H1 (cell line): ENCODE data around the gene ITGAV. TPM values are rescaled to one million over a fixed set of nuclear protein-coding genes. Genes with fewer than 3 reads are reported as not detected.
"Not testable (repeated sequence)": the region's sequence is repeated elsewhere in the genome, so short reads cannot be mapped to it uniquely, and the experiment has no call there.

Experiments used
- CTCF ChIA-PET: fragments of 300-600 bp; sonication (Branson Sonifier 250); formaldehyde crosslinking; loops from one replicate; lab custom pipeline; 2021; ENCODE audit not compliant: partially characterized antibody; lab: Charles Lee
- POLR2A ChIA-PET: fragments of 300-600 bp; sonication (Branson Sonifier 250); formaldehyde crosslinking; loops from one replicate; lab custom pipeline; 2021; ENCODE audit warnings: inconsistent platforms; ENCODE audit not compliant: partially characterized antibody; lab: Charles Lee
- DNase-seq, 2 experiments: peaks; one replicate each; pipeline versions ENCODE4 v3.0.0 to v3.0.0-alpha.2; 2010 to 2022; ENCODE audit warnings: low spot score in 2 of 2, low read depth in 1 of 2, mixed read lengths in 1 of 2
- FAIRE-seq: peaks from 2 replicates; lab custom pipeline; 2011; peaks lifted over from hg19 to GRCh38; lab: Jason Lieb, UNC
- H2AFZ ChIP-seq: 2 replicates; pipeline ENCODE4 v1.8.1; 2012; ENCODE audit warnings: low read length, inconsistent platforms
- H2AK5ac ChIP-seq: 2 replicates; pipeline ENCODE4 v1.6.1; 2013; ENCODE audit warnings: low read depth, low read length
- H2BK120ac ChIP-seq: replicated peaks from 2 replicates; pipeline ENCODE3; 2013; ENCODE audit warnings: low read depth, low read length, inconsistent platforms
- H2BK12ac ChIP-seq: 2 replicates; pipeline ENCODE4 v1.6.1; 2013; ENCODE audit warnings: low read depth, low read length
- H2BK15ac ChIP-seq: 2 replicates; pipeline ENCODE4 v1.6.1; 2013; ENCODE audit warnings: low read length
- H2BK20ac ChIP-seq: 2 replicates; pipeline ENCODE4 v1.6.1; 2013; ENCODE audit warnings: low read length
- H2BK5ac ChIP-seq: 2 replicates; pipeline ENCODE4 v1.6.1; 2013; ENCODE audit warnings: low read depth, low read length
- H3K14ac ChIP-seq: 2 replicates; pipeline ENCODE4 v1.6.1; 2013; ENCODE audit warnings: inconsistent platforms; ENCODE audit not compliant: insufficient read length
- H3K18ac ChIP-seq: 2 replicates; pipeline ENCODE4 v1.6.1; 2013; ENCODE audit warnings: low read length; ENCODE audit errors: extremely low read depth
- H3K23ac ChIP-seq: 2 replicates; pipeline ENCODE4 v1.6.1; 2013; ENCODE audit warnings: inconsistent platforms; ENCODE audit not compliant: insufficient read length
- H3K23me2 ChIP-seq: 2 replicates; pipeline ENCODE4 v1.6.1; 2013; ENCODE audit warnings: low read depth, low read length
- H3K27ac ChIP-seq: 2 replicates; pipeline ENCODE4 v1.6.1; 2011; ENCODE audit warnings: low read depth, low read length, inconsistent platforms
- H3K27me3 ChIP-seq, 4 experiments: replicated peaks in 1 of 4; 1 replicate in 1 of 4; 2 replicates in 3 of 4; pipeline versions ENCODE4 v1.6.1 to v1.8.1; 2011 to 2013; ENCODE audit warnings: low read length in 3 of 4, mild to moderate bottlenecking in 3 of 4, inconsistent platforms in 2 of 4, mixed read lengths in 2 of 4, moderate library complexity in 1 of 4; ENCODE audit not compliant: control insufficient read depth in 3 of 4, insufficient read depth in 3 of 4; ENCODE audit errors: extremely low read depth in 1 of 4
- H3K36me3 ChIP-seq, 4 experiments: 2 replicates each; pipeline versions ENCODE4 v1.6.1 to v1.8.1; 2011 to 2013; ENCODE audit warnings: mild to moderate bottlenecking in 4 of 4, low read length in 3 of 4, moderate library complexity in 2 of 4, control low read depth in 1 of 4, inconsistent platforms in 1 of 4; ENCODE audit not compliant: insufficient read depth in 4 of 4, control insufficient read depth in 2 of 4
- H3K4ac ChIP-seq: replicated peaks from 2 replicates; pipeline ENCODE3; 2013; ENCODE audit warnings: low read length, low read depth, mixed read lengths, inconsistent platforms; ENCODE audit not compliant: insufficient read length
- H3K4me1 ChIP-seq, 4 experiments: replicated peaks in 1 of 4; 1 replicate in 1 of 4; 2 replicates in 3 of 4; pipeline versions ENCODE4 v1.6.1 to v1.8.1; 2011 to 2013; ENCODE audit warnings: low read length in 3 of 4, inconsistent platforms in 2 of 4, mixed read lengths in 1 of 4; ENCODE audit not compliant: insufficient read depth in 4 of 4, control insufficient read depth in 3 of 4
- H3K4me2 ChIP-seq, 2 experiments: 2 replicates each; pipeline versions ENCODE4 v1.6.1 to v1.8.1; 2011 to 2013; ENCODE audit warnings: low read depth in 2 of 2, low read length in 2 of 2, control low read depth in 1 of 2, inconsistent platforms in 1 of 2, mild to moderate bottlenecking in 1 of 2; ENCODE audit not compliant: insufficient read depth in 1 of 2
- H3K4me3 ChIP-seq, 4 experiments: fragments of 200-600, 300-600 bp in 1 of 4; sonication (generic), shearing (Covaris generic), sonication (Bioruptor Twin) in 1 of 4; 2 replicates each; pipeline versions ENCODE4 v1.5.1 to v1.8.1; 2011 to 2016; ENCODE audit warnings: low read length in 4 of 4, low read depth in 3 of 4, control low read depth in 2 of 4, inconsistent platforms in 2 of 4, mild to moderate bottlenecking in 2 of 4, mixed read lengths in 1 of 4, moderate library complexity in 1 of 4; ENCODE audit not compliant: insufficient read depth in 2 of 4; ENCODE audit errors: extremely low read depth in 1 of 4
- H3K56ac ChIP-seq: replicated peaks from 2 replicates; pipeline ENCODE3; 2013; ENCODE audit warnings: low read depth, mild to moderate bottlenecking, mixed read lengths, low read length, inconsistent platforms; ENCODE audit not compliant: insufficient read length
- H3K79me1 ChIP-seq: 2 replicates; pipeline ENCODE4 v1.6.1; 2013; ENCODE audit warnings: low read depth, low read length, control low read depth
- H3K79me2 ChIP-seq, 2 experiments: 2 replicates each; pipeline versions ENCODE4 v1.6.1 to v1.8.1; 2012 to 2013; ENCODE audit warnings: low read length in 2 of 2, mild to moderate bottlenecking in 2 of 2, inconsistent platforms in 1 of 2; ENCODE audit not compliant: insufficient read depth in 2 of 2, control insufficient read depth in 1 of 2
- H3K9ac ChIP-seq, 4 experiments: replicated peaks in 1 of 4; 1 replicate in 1 of 4; 2 replicates in 3 of 4; pipeline versions ENCODE4 v1.6.1 to v1.8.1; 2011 to 2013; ENCODE audit warnings: low read depth in 3 of 4, low read length in 3 of 4, control low read depth in 2 of 4, mild to moderate bottlenecking in 2 of 4, moderate library complexity in 2 of 4, inconsistent platforms in 1 of 4; ENCODE audit errors: extremely low read depth in 1 of 4
- H3K9me3 ChIP-seq, 2 experiments: 2 replicates each; pipeline versions ENCODE4 v1.6.1 to v1.8.1; 2012 to 2013; ENCODE audit warnings: mild to moderate bottlenecking in 2 of 2, moderate library complexity in 2 of 2, control low read depth in 1 of 2, inconsistent platforms in 1 of 2, low read depth in 1 of 2, low read length in 1 of 2, mixed read lengths in 1 of 2; ENCODE audit not compliant: insufficient read depth in 2 of 2
- H4K20me1 ChIP-seq, 2 experiments: replicated peaks in 1 of 2; 2 replicates each; pipeline versions ENCODE3 to v1.8.1; 2011 to 2013; ENCODE audit warnings: inconsistent platforms in 2 of 2, low read length in 2 of 2, mild to moderate bottlenecking in 1 of 2; ENCODE audit not compliant: insufficient read depth in 2 of 2, control insufficient read depth in 1 of 2
- H4K5ac ChIP-seq: 2 replicates; pipeline ENCODE4 v1.6.1; 2013; ENCODE audit warnings: low read length, low read depth, mixed read lengths, inconsistent platforms; ENCODE audit not compliant: insufficient read length
- H4K8ac ChIP-seq: 2 replicates; pipeline ENCODE4 v1.8.0; 2013; ENCODE audit warnings: mild to moderate bottlenecking, moderate library complexity, low read length, inconsistent platforms; ENCODE audit not compliant: insufficient read depth; ENCODE audit errors: extremely low read depth
- H4K91ac ChIP-seq: replicated peaks from 2 replicates; pipeline ENCODE3; 2013; ENCODE audit warnings: low read length, mixed read lengths, inconsistent platforms; ENCODE audit not compliant: insufficient read length
- WGBS, 2 experiments: shearing (Covaris generic) in 1 of 2; methylation state at CpG; one replicate each; pipeline versions ENCODE4 v1.1.6 to v1.1.7; 2013 to 2015; ENCODE audit warnings: low lambda C conversion rate in 2 of 2, mixed read lengths in 2 of 2, inconsistent platforms in 1 of 2, low coverage in 1 of 2, missing lambda C conversion rate in 1 of 2; ENCODE audit not compliant: insufficient replicate concordance in 2 of 2, insufficient coverage in 1 of 2, insufficient read length in 1 of 2; ENCODE audit errors: extremely low coverage in 1 of 2, missing lambda C conversion rate in 1 of 2; 5-methylcytosine and 5-hydroxymethylcytosine counted together
- polyA plus RNA-seq, 7 experiments: library from polyadenylated mRNA; depleted of rRNA in 3 of 7; stranded (reverse) in 5 of 7; unstranded in 2 of 7; fragments of >200 nt in 5 of 7; fragments of 200-250 nt in 2 of 7; gene quantifications; 1 replicate in 5 of 7; 2 replicates in 1 of 7; 4 replicates in 1 of 7; pipeline versions ENCODE4 v1.2.1 to v1.2.3, GENCODE V29; 2011 to 2013; ENCODE audit warnings: missing spikeins in 2 of 7, mixed read lengths in 2 of 7
- total RNA-seq: library from RNA; stranded (reverse); fragmentation: NEBNext Ultra II Directional; extraction: Animal tissue kit (Norgen Biotek cat#: 25700); gene quantifications from 2 replicates; pipeline ENCODE4 v1.2.1, GENCODE V29; 2021

ITGAV gene
- total and polyA plus RNA-seq, 2 of the 8 experiments (the other 6 are each of a cell fraction or from before 2014, with no cell fraction given) = 11.7 to 42.4 TPM

DNA sequence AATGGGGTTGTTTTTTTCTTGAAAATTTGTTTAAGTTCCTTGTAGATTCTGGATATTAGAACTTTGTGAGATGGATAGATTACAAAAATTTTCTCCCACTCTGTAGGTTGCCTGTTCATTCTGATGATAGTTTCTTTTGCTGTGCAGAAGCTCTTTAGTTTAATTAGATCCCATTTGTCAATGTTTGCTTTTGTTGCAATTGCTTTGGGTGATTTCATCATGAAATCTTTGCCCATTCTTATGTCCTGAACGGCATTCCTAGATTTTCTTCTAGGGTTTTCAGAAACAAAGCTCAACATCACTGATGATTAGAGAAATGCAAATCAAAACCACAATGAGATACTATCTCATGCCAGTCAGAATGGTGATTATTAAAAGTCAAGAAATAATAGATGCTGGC is 21.3 kb upstream of the ITGAV start:
- H3K9ac ChIP-seq, H3K4me3 ChIP-seq, DNase-seq: not testable (repeated sequence)

GRCh38 chr2:186569127-186569526 is 20.7 kb upstream of the ITGAV start:
- H3K27me3 ChIP-seq, H2BK12ac ChIP-seq, H2BK5ac ChIP-seq, H3K23me2 ChIP-seq, H2BK15ac ChIP-seq, H3K4me2 ChIP-seq, H3K4me1 ChIP-seq, H3K23ac ChIP-seq, H2AK5ac ChIP-seq, H4K5ac ChIP-seq, H3K79me1 ChIP-seq, H3K14ac ChIP-seq, H3K36me3 ChIP-seq, CTCF ChIA-PET, H2AFZ ChIP-seq, H4K20me1 ChIP-seq, H4K8ac ChIP-seq, H2BK120ac ChIP-seq, DNase-seq, H3K27ac ChIP-seq, H3K56ac ChIP-seq, H3K18ac ChIP-seq, FAIRE-seq, H2BK20ac ChIP-seq, POLR2A ChIA-PET, H3K79me2 ChIP-seq, H3K9ac ChIP-seq, H3K9me3 ChIP-seq, H3K4ac ChIP-seq, H4K91ac ChIP-seq, H3K4me3 ChIP-seq: not testable (repeated sequence)
- WGBS, 2 experiments = no CpG with 5 or more reads among the region's 1 CpG

More for the DNA sequence above, 21.3 kb upstream of the ITGAV start:
- H3K79me1 ChIP-seq, H3K9me3 ChIP-seq, H3K56ac ChIP-seq, H4K91ac ChIP-seq, H3K36me3 ChIP-seq, H3K27me3 ChIP-seq, H2AK5ac ChIP-seq, H2BK120ac ChIP-seq, H4K8ac ChIP-seq, H2BK15ac ChIP-seq, H3K4ac ChIP-seq, H3K23me2 ChIP-seq, H2BK20ac ChIP-seq, H3K4me1 ChIP-seq, FAIRE-seq, POLR2A ChIA-PET, H4K5ac ChIP-seq, H3K4me2 ChIP-seq, H2BK5ac ChIP-seq, H3K27ac ChIP-seq, H3K23ac ChIP-seq, H4K20me1 ChIP-seq, H3K79me2 ChIP-seq, H3K18ac ChIP-seq, H3K14ac ChIP-seq, H2BK12ac ChIP-seq, H2AFZ ChIP-seq: not testable (repeated sequence)
- 88% methylated on average over 1 of the region's 1 CpG; no CpG with 5 or more reads in 1 of the 2 experiments for WGBS, 2 experiments
- CTCF ChIA-PET = interaction anchor here (0.7 kb wide), 1 partner anchor 48 kb away, joined by 3 read pairs; no protein-coding TSS in a partner anchor
